ENCODE results near the gene SMTNL1. TPM values are rescaled to one million over a fixed set of nuclear protein-coding genes. Genes with fewer than 3 reads are reported as not detected.
A peak's percentile ranks its signal among the peaks of the same experiment; 100 is the strongest.

Gene SMTNL1
- total and polyA plus RNA-seq, 9 of the 15 experiments (the other 6 are each of a cell fraction or from before 2014, with no cell fraction given), result not detected

GRCh38 chr11:57530596-57531507 lies 6.5 kb upstream of the SMTNL1 start, which contains the start of gene TIMM10 (continued):
- TF ChIP-seq RCOR1 (IDR thresholded peaks at IDR 0.05; ENCODE audit: borderline replicate concordance in 1 of 2, low read depth in 2 of 2, low read length in 2 of 2) (peak; percentile 61 to 90; a peak in 3 of 4 replicates), TBP (optimal IDR thresholded peaks at IDR 0.05; ENCODE audit: low read depth, low read length) (peak; percentile 71), NR4A1 (CRISPR knock-in tag; IDR thresholded peaks at IDR 0.05) (no peak), NR4A1 (tag; IDR thresholded peaks at IDR 0.05) (no peak), STAG1 (CRISPR knock-in tag; IDR thresholded peaks at IDR 0.05; ENCODE audit: borderline replicate concordance) (no peak), ZC3H11A (IDR thresholded peaks at IDR 0.05; ENCODE audit: low read depth, low read length) (no peak), ARID4B (CRISPR knock-in tag; IDR thresholded peaks at IDR 0.05) (peak; percentile 80; the same call in 1 of the 2 replicates), TCF15 (CRISPR knock-in tag; IDR thresholded peaks at IDR 0.05) (no peak), ZNF146 (CRISPR knock-in tag; IDR thresholded peaks at IDR 0.05; ENCODE audit: unreplicated experiment) (no peak), TBL1XR1 (IDR thresholded peaks at IDR 0.05; ENCODE audit: low read length in 2 of 2) (peak in 1 of 2 experiments; percentile 94; a peak in 2 of 4 replicates), ZNF592 (IDR thresholded peaks at IDR 0.05) (no peak), FIP1L1 (IDR thresholded peaks at IDR 0.05; ENCODE audit: low read depth, low read length, poor library complexity, severe bottlenecking) (no peak), ZNF444 (CRISPR knock-in tag; IDR thresholded peaks at IDR 0.05) (no peak), HBP1 (CRISPR knock-in tag; IDR thresholded peaks at IDR 0.05) (no peak)

Measured in K562 (cell line).